Activated T-cell treated with anti-CD3 and anti-CD28 coated beads, Interleukin-2, amount 50 U/mL, for 4 hours (primary cell): ENCODE results near the gene CRYBB2. TPM values are rescaled to one million over a fixed set of nuclear protein-coding genes. Genes with fewer than 3 reads are reported as not detected.
A peak's percentile ranks its signal among the peaks of the same experiment; 100 is the strongest.
"Not testable (repeated sequence)": the region's sequence is repeated elsewhere in the genome, so short reads cannot be mapped to it uniquely, and the experiment has no call there.

Experiments
- ATAC-seq, 2 donors: fragments of 200-7000 bp; cut with Tn5 transposase; one replicate each; pipeline ENCODE4 v1.10.0; 2021
- DNase-seq: peaks from one replicate; pipeline ENCODE4 v3.0.0-alpha.2; 2020
- H3K27me3 Mint-ChIP-seq: one replicate; pipeline ENCODE4 v1.8.0; 2021; ENCODE audit warnings: low read depth, mixed read lengths
- H3K36me3 Mint-ChIP-seq: one replicate; pipeline ENCODE4 v1.8.0; 2022; ENCODE audit warnings: mixed read lengths; ENCODE audit not compliant: insufficient read depth
- H3K4me1 Mint-ChIP-seq: one replicate; pipeline ENCODE4 v1.8.0; 2021; ENCODE audit warnings: low read depth, mixed read lengths
- H3K4me3 Mint-ChIP-seq: one replicate; pipeline ENCODE4 v1.8.0; 2021; ENCODE audit warnings: mild to moderate bottlenecking, moderate library complexity, mixed read lengths
- H3K9me3 Mint-ChIP-seq: one replicate; pipeline ENCODE4 v1.8.0; 2021; ENCODE audit warnings: mixed read lengths
- total RNA-seq, 3 donors: library from RNA; stranded (reverse); gene quantifications; one replicate each; pipeline ENCODE4 v1.2.1, GENCODE V29; 2021

The CRYBB2 gene
- total RNA-seq, result under 1 TPM in 1 of 3 donors, not detected in 2; 0.58 TPM

DNA sequence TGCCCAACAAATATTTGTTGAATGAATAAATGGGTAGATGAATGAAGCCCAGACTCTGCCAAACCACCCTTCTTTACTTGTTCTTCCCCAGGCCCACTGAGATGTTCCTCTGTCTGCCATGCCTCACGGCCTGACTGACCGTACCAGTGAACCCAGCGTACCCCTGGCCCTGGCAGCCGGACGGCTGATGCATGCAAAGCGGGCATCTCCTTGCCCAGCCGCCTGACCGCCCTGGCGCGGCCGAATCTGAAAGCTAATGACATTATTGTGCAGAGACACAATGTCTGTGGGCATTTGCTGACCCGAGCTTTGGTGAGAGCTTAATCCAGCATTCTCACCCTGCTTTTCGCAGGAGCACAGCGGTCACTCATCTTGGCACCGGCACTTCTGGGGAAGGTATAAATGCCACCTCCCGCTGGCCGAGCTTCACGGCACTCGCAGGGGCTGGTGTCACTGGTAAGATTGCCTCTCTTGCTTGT is at the start of gene CRYBB2:
Gene CRYBB2 (plus strand): TSS at position 429 of the 479 bp plus-strand sequence. CDS start 1,791 bp downstream, outside the sequence.
- H3K36me3 Mint-ChIP-seq, result no peaks in the 10 kb centered on the region
- no peak for ATAC-seq
- no peak within 1 kb of the TSS for H3K4me3 Mint-ChIP-seq
- no peaks in the 10 kb centered on the region for H3K4me1 Mint-ChIP-seq
- H3K9me3 Mint-ChIP-seq, result peaks cover 4% of the 10 kb centered on the region
- H3K27me3 Mint-ChIP-seq, result peaks cover 20% of the 10 kb centered on the region
- DNase-seq, result no peak

DNA sequence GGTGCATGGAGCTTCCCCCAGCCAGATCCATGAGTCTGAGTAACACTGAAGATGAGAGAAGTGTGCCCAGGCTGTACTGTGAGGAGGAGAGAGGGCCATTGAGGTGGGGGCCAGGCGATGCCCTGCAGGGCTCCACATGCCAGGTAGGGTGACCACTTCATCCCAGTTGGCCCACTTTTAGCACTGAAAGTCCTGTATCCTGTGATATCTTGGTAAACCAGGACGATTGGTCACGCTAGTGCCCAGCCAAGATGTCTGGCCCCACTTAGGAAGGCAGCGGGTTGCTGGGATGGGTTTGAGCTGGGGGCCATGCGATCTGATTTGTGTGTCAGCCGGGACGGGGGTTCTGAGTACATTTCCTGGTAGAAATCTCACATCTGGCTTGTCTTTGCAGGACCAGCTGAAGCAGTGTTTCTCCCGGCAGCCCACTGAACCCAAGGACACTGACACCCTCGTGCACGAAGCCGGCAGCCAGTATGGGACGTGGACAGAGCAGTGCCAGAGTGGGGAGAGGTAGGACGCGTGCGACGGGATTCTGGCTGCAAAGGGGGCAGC is 48.9 kb upstream of the CRYBB2 start:
- H3K27me3 Mint-ChIP-seq, result no peaks in the 10 kb centered on the region
- H3K9me3 Mint-ChIP-seq, result no peaks in the 10 kb centered on the region
- DNase-seq, result no peak
- no peaks in the 10 kb centered on the region for H3K4me1 Mint-ChIP-seq
- ATAC-seq, result no peak
- no peaks in the 10 kb centered on the region for H3K36me3 Mint-ChIP-seq
- no peak overlapping the region for H3K4me3 Mint-ChIP-seq

GRCh38 chr22:25172153-25172552 is 47.3 kb upstream of the CRYBB2 start:
- Mint-ChIP-seq H3K4me1 (no peaks in the 10 kb centered on the region), H3K4me3 (no peak overlapping the region), H3K27me3 (no peaks in the 10 kb centered on the region), H3K36me3 (peaks cover 3% of the 10 kb centered on the region), H3K9me3 (no peaks in the 10 kb centered on the region)
- peak; percentile 21 for DNase-seq
- peak in 1 of 2 donors; percentile 73 for ATAC-seq

GRCh38 chr22:25174156-25174887 is 45.1 kb upstream of the CRYBB2 start:
- no peaks in the 10 kb centered on the region for H3K4me1 Mint-ChIP-seq
- no peak for ATAC-seq
- peaks cover 4% of the 10 kb centered on the region for H3K36me3 Mint-ChIP-seq
- peaks cover under 1% of the 10 kb centered on the region for H3K9me3 Mint-ChIP-seq
- DNase-seq, result no peak
- no peak overlapping the region for H3K4me3 Mint-ChIP-seq
- H3K27me3 Mint-ChIP-seq, result no peaks in the 10 kb centered on the region

DNA sequence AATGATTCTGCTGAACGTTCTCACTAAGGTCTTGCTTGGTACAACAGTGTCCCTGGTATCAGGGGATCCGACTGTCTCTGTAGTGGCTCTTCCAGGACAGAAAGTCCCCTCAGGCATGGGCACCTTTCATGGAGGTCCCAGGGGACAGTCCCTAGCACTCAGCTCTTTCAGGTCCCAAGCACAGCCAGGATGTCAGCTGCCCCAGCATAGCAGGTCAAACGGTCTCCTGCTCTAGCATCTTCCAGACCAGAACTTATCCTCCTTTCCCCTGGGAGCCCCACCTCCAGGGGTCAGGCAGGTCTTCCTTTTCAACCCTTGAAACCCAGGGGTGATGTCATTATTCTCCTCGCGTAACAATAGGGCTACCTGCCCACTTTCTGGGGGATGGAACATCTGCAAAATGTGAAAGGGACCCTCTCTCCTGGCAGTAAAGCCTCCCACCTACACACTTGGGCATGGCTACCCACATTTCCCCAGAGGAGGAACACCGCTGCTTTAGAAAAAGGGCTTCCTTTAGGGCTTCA is 44.5 kb upstream of the CRYBB2 start:
- Mint-ChIP-seq H3K27me3 (no peaks in the 10 kb centered on the region), H3K36me3 (peaks cover 10% of the 10 kb centered on the region), H3K4me1 (no peaks in the 10 kb centered on the region), H3K4me3 (no peak overlapping the region), H3K9me3 (peaks cover 7% of the 10 kb centered on the region)
- ATAC-seq (no peak), DNase-seq (no peak)

DNA sequence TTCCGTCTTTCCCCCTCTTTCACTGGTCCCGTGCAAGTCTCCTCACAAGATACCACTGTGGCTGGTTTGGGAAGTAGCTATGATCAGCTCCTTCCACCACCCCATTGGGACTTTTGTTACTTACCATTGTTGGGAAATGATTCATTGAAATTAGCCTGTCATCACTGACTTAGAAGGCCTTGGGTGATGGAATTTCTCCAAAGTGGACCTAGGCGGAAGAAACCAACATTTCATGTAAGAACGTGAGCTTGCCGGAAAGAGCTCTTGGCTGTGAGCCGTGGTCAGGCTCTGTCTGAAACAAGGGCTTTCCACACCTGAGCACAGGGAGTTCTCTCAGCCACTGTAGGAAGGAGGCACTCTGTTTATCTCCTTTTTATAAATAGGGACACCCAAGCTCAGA is 43.3 kb upstream of the CRYBB2 start:
- no peak for DNase-seq
- peaks cover 11% of the 10 kb centered on the region for H3K36me3 Mint-ChIP-seq
- H3K4me3 Mint-ChIP-seq, result no peak overlapping the region
- no peak for ATAC-seq
- H3K27me3 Mint-ChIP-seq, result no peaks in the 10 kb centered on the region
- peaks cover 8% of the 10 kb centered on the region for H3K9me3 Mint-ChIP-seq
- H3K4me1 Mint-ChIP-seq, result no peaks in the 10 kb centered on the region

DNA sequence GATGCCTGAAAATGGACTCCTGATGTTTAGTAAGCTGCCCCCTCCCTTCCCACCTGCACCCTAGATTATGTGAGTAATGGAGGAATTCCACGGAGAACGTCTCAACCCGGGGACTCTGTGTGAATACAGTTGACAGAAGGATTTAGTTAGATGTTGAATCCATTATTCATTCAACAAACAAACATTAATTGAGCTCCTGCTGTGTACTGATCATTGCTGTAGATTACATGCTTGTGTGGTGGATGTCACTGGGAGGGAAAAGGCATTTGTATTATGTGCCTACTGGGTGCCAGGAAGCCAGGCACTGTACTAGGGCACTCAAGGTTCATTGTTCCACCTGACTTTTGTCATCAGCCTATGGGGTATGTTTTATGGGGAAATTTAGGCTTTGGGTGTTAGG is 42.6 kb upstream of the CRYBB2 start:
- Mint-ChIP-seq H3K9me3 (peaks cover 8% of the 10 kb centered on the region), H3K27me3 (no peaks in the 10 kb centered on the region), H3K4me3 (no peak overlapping the region), H3K36me3 (peaks cover 14% of the 10 kb centered on the region), H3K4me1 (no peaks in the 10 kb centered on the region)
- DNase-seq (no peak), ATAC-seq (no peak)

DNA sequence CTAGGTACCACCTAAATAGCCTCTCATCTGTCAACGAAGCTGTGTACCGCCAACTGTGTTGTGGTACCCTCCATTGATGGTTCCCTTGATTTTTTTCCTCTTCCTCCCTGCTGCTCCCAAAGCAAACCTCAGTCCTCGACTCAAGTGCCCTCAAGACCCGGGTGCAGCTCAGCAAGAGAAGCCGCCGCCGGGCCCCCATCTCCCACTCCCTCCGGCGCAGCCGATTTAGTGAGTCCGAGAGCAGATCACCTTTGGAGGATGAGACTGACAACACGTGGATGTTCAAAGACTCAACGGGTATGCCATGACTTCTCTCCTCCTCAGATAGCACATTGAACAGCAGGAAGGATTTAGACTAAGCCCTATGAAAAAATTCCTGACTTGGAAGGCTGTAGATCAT is 42.2 kb upstream of the CRYBB2 start:
- peaks cover 15% of the 10 kb centered on the region for H3K36me3 Mint-ChIP-seq
- DNase-seq (no peak), ATAC-seq (no peak)
- H3K4me1 Mint-ChIP-seq, result no peaks in the 10 kb centered on the region
- peaks cover 8% of the 10 kb centered on the region for H3K9me3 Mint-ChIP-seq
- H3K27me3 Mint-ChIP-seq, result no peaks in the 10 kb centered on the region
- no peak overlapping the region for H3K4me3 Mint-ChIP-seq

- Mint-ChIP-seq H3K9me3 (peaks cover 8% of the 10 kb centered on the region), H3K36me3 (peaks cover 17% of the 10 kb centered on the region), H3K27me3 (no peaks in the 10 kb centered on the region), H3K4me1 (no peaks in the 10 kb centered on the region), H3K4me3 (no peak overlapping the region)
- DNase-seq, result no peak
- ATAC-seq, result no peak
Measured at GRCh38 chr22:25177895-25178294, 41.5 kb upstream of the CRYBB2 start.

DNA sequence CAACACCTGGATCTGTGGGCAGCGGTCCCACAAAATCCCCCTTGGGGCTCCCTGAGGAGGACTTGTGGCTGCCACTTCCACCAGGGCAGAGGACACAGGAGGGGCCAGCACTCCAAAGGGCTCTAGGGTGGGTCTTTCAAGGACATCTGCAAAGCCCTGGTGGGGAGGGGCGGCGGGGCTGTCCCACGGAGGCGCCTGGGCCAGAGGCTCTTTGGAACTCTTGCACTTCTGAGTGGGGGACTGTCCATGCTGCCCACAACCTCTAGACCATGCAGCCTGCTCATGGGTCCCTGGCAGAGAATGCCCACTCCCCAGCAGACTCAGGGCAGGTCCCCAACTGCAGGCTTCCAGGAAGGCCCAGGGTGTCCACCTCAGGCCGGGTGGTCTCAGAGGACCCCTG is 41.1 kb upstream of the CRYBB2 start:
- peak in 1 of 2 donors; percentile 48 for ATAC-seq
- DNase-seq, H3K9me3 Mint-ChIP-seq, H3K4me1 Mint-ChIP-seq, H3K27me3 Mint-ChIP-seq, H3K4me3 Mint-ChIP-seq: not testable (repeated sequence)
- peaks cover 17% of the 10 kb centered on the region for H3K36me3 Mint-ChIP-seq

DNA sequence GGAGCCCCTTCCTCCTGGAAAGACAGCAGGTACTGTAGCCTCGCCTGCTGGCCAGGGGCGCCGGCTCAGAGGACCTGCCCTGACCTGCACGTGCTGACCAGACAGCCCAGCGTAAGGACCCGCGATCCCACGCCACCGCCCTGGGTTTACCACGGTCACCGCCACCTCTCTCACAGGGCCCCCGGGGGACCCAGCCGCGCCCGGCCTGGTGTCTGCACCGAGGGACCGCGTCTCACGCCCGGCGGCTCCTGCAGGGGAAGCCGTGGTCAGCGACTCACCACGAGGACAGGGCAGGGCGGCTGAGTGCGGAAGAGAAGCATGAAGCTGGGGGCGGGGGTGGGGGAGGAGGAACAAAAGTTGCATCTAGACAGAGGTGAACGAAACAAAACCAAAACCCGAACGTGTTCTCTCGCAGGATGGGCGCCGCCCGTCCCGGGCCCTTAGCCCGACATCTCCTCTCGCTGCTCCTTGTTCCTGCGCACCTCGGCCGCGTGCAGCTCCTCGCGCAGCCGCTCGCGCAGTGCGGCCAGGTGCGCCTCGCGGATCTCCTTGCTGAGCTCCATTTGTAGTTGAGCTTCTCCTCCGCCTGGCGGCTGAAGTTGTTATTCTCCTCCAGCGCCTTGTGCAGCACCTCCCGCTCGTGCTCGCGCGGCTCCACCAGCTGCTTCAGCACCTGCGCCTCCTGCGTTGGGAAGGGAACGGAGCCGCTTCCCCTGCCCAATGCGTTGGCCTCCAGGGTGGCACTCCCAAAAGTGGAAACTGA is 40.4 kb upstream of the CRYBB2 start:
- H3K27me3 Mint-ChIP-seq, H3K4me3 Mint-ChIP-seq, DNase-seq, H3K9me3 Mint-ChIP-seq, H3K4me1 Mint-ChIP-seq: not testable (repeated sequence)
- peaks cover 17% of the 10 kb centered on the region for H3K36me3 Mint-ChIP-seq
- peak; percentile 43 to 46 for ATAC-seq

DNA sequence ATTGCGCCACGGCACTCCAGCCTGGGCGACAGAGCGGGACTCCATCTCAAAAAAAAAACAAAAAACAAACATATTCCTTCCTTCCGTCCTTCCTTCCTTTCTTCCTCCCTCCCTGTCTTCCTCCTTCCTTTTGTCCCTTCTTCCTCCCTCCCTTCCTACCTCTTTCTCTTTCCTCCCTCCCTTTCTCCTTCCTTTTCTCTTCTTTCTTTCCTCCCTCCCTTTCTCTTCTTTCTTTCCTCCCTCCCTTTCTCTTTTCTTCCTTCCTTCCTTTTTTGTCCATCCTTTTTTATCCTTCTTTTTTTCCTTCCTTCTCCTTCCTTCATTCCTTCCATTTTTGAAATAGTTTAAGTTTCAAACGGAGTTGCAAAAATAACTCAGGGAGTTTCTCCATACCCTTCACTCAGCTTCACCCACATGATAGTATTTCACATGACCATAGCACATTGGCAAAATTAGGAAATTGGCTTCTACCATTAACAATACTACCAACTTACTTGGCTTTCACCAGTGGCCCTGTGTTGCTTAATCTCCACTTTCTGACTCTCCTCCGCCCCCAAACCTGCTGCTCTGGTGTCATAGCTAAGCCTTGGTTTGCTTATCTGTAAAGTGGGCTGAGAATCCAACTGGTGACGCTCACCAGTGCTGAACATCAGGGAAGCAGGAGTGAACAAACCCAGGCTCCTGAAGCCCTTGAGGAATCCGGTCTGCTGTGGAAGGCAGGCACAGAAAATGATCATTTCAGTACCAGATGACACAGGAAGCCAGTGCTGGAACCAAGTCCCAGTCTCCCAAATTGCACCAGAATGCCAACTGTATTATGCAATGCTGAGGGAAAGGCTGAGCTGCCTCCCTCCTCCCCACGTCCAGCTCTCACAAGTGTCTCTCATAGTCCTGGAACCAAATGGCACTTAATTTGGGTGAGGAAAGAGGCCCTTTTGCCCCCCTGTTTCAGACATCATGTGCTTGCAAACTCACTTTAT is 37.0 kb upstream of the CRYBB2 start:
- ATAC-seq, result no peak
- no peak overlapping the region for H3K4me3 Mint-ChIP-seq

DNA sequence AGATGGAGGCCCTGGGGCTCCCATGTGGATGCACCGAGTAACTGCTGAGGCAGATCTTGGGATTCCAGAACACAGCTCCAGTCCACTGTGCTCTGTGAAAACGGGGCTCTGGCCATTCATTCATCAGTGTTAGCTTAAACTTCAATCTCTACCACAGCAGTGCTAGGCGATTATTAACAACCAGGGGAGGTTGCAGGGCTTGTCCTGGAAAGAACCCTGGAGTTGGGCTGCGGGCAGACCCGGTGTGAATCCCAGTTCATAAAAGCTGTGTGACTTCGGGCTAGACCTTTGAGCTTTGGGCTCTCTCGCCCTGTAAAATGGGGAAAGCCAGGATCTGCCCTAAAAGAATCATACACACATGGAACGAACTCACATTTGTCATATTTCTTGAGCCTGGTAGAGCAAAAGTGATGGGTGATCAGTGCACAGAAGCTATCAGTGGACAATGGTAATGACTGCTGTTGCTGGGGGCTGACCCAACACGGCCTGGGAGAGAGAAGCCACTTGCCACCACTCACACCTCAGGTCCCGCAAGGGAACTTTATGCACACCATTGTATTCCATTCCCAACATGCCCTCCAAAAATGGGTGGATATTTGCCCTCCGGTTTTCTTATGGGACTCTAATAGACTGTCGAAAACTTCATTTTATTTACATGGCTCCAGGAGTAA is 35.4 kb upstream of the CRYBB2 start:
- no peak for DNase-seq
- Mint-ChIP-seq H3K36me3 (peaks cover 14% of the 10 kb centered on the region), H3K27me3 (no peaks in the 10 kb centered on the region), H3K4me1 (no peaks in the 10 kb centered on the region), H3K4me3 (no peak overlapping the region), H3K9me3 (peaks cover 8% of the 10 kb centered on the region)
- no peak for ATAC-seq

More for the DNA sequence above, 37.0 kb upstream of the CRYBB2 start:
- H3K9me3 Mint-ChIP-seq, result peaks cover 8% of the 10 kb centered on the region
- H3K36me3 Mint-ChIP-seq, result peaks cover 14% of the 10 kb centered on the region
- no peak for DNase-seq
- H3K4me1 Mint-ChIP-seq, result no peaks in the 10 kb centered on the region
- no peaks in the 10 kb centered on the region for H3K27me3 Mint-ChIP-seq
